Inferior parietal cortex (tissue), 1 donor: ENCODE measurements around the gene ANKRD23.
"Not testable (repeated sequence)": the region's sequence is repeated elsewhere in the genome, so short reads cannot be mapped to it uniquely, and the experiment has no call there.

Experiments used
- DNase-seq: peaks from one replicate; pipeline ENCODE4 v3.0.0-alpha.2; 2016; ENCODE audit errors: extremely low spot score

Gene ANKRD23

DNA sequence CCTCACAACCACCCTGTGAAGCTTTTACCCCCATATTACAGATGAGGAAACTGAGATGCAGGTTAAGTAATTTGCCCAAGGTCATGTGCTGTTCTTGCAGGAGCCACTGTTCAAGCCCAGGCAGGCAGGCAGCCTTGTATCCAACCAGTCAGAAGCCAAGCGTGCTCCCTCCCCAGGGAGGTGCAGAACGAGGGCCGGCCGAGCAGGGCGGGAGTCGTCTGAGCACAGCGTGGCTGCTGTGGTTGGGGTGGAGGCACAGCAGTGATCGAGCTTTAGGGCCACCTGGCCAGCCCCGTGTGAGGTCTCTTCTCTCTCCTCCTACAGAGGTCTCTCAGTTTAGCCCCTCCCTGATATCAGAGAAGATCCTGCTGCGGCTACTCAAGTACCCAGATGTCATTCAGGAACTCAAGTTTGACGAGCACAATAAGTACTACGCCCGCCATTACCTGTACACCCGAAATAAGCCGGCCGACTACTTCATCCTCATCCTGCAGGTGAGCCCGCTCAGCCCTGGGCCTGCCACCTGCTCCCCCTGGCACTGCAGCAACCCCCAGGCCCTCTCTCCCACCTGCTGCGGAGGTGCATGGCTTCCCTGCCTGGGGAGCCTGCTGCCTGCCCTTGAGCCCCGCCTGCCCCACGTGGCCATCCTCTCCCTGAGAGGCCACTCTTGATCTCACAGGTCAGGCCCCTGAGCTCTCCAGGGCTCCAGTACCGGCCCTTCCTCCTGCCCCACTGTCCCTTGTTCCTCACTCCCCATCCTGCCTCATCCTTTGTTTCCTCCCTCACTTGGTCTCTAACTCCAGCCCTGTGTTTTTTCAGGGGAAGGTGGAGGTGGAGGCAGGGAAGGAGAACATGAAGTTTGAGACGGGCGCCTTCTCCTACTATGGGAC, 44.8 kb downstream of the ANKRD23 start:
- DNase-seq: no peak

DNA sequence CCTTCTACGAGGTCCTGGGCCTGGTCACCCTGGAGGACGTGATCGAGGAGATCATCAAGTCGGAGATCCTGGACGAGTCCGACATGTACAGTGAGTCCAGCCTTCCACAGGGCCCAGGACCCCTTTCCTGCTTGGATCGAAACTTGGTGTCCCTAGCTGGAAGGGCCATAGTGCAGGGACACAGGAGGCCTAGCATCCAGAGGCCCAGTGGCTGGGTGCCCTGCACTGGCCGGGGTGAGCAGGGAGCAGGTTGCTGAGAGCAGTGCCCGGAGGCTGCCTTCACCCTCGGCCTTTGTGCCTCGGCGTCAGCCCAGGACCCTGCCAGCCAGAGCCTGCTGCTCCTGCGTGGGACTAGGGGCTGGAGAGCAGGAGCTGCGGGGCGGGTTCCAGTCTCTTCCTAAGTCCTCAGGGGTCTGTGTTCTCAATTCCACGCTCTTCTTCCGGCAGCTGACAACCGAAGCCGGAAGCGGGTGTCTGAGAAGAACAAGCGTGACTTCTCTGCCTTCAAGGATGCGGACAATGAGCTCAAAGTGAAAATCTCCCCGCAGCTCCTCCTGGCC, 46.7 kb downstream of the ANKRD23 start:
- DNase-seq: no peak

DNA sequence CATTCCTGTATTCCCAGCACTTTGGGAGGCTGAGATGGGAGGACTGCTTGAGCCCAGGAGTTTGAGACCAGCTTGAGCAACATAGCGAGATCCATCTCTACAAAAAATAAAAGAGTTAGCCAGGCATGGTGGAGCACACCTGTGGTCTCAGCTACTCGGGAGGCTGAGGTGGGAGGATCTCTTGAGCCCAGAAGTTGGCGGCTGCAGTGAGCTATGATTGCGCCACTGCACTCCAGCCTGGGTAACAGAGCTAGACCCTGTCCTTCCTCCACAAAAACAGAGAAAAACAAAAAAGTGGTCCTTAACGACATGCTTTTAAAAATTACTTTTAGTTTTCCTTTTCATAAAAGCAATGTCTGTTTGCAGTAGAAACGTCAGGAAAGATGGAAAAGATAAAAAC, 47.3 kb downstream of the ANKRD23 start:
- not testable (repeated sequence) for DNase-seq

DNA sequence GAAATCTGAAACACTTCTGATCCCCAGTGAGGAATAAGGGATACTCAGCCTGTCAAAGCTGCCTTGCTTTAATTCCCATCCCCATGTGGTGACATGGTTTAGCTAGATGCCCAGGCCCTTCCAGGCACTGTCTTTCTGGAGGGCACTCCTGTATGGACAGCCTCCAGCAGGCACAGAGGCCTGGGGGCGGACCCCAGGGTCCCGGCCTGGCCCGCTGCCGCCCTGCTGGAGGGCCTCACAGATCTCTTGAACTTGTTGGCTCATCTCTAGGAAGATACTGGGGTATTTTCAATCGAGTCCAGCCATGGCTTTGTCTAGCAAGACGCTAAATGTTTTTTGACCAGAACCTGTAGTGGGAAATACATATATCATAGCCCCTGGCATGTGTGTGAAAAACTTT, 48.7 kb downstream of the ANKRD23 start:
- no peak for DNase-seq

GRCh38 chr2:96792772-96793749, 50.8 kb downstream of the ANKRD23 start:
- no peak for DNase-seq

- DNase-seq: no peak
Measured at GRCh38 chr2:96789245-96789617, 54.6 kb downstream of the ANKRD23 start.

GRCh38 chr2:96788442-96789244, 55.2 kb downstream of the ANKRD23 start:
- DNase-seq: no peak
